HG03520 (cell line): ENCODE measurements around the gene CD200R1L.

Experiments used
- ATAC-seq: cut with Tn5 transposase; IDR thresholded peaks from one replicate; pipeline ENCODE4 v1.9.1; 2021; ENCODE audit warnings: mild to moderate bottlenecking, moderate library complexity; ENCODE audit not compliant: unreplicated experiment

CD200R1L gene

GRCh38 chr3:112793326-112794081 lies 53.2 kb downstream of the CD200R1L start:
- no peak for ATAC-seq

- ATAC-seq, result no peak
These were observed 54.9 kb downstream of the CD200R1L start for GRCh38 chr3:112791736-112792135.

- no peak for ATAC-seq
These were observed 56.9 kb downstream of the CD200R1L start for GRCh38 chr3:112789787-112790186.

- no peak for ATAC-seq
These were observed 59.6 kb downstream of the CD200R1L start for GRCh38 chr3:112786881-112787579.

GRCh38 chr3:112786002-112786590 lies 60.6 kb downstream of the CD200R1L start:
- ATAC-seq, result no peak

- no peak for ATAC-seq
These were observed 61.2 kb downstream of the CD200R1L start for GRCh38 chr3:112785321-112786001.

GRCh38 chr3:112782491-112782890 lies 64.2 kb downstream of the CD200R1L start:
- ATAC-seq, result no peak

GRCh38 chr3:112781599-112781998 lies 65.1 kb downstream of the CD200R1L start:
- no peak for ATAC-seq

GRCh38 chr3:112779558-112780480 lies 66.8 kb downstream of the CD200R1L start:
- no peak for ATAC-seq

- no peak for ATAC-seq
These were observed 67.7 kb downstream of the CD200R1L start for GRCh38 chr3:112779011-112779410.

GRCh38 chr3:112778353-112778948 lies 68.2 kb downstream of the CD200R1L start:
- ATAC-seq, result no peak

GRCh38 chr3:112777811-112778210 lies 68.9 kb downstream of the CD200R1L start:
- ATAC-seq, result no peak

GRCh38 chr3:112776836-112777235 lies 69.8 kb downstream of the CD200R1L start:
- no peak for ATAC-seq

- no peak for ATAC-seq
These were observed 70.7 kb downstream of the CD200R1L start for GRCh38 chr3:112776000-112776399.

- ATAC-seq, result no peak
These were observed 71.5 kb downstream of the CD200R1L start for GRCh38 chr3:112775011-112775742.

GRCh38 chr3:112774293-112774926 lies 72.3 kb downstream of the CD200R1L start:
- ATAC-seq, result no peak

- ATAC-seq, result peak; percentile 50
These were observed 72.8 kb downstream of the CD200R1L start for GRCh38 chr3:112773864-112774263.

GRCh38 chr3:112770951-112771350 lies 75.7 kb downstream of the CD200R1L start:
- no peak for ATAC-seq
